HUES48 (cell line): ENCODE data around the gene HES2.
"Not testable (repeated sequence)": the region's sequence is repeated elsewhere in the genome, so short reads cannot be mapped to it uniquely, and the experiment has no call there.

ENCODE experiments used
- H3K27ac ChIP-seq: one replicate; pipeline ENCODE4 v1.7.0; 2013; ENCODE audit warnings: low read depth, low read length, inconsistent platforms
- H3K27me3 ChIP-seq: 2 replicates; pipeline ENCODE4 v1.6.1; 2013; ENCODE audit warnings: mild to moderate bottlenecking, low read length; ENCODE audit not compliant: control insufficient read depth, insufficient read depth
- H3K36me3 ChIP-seq: 2 replicates; pipeline ENCODE4 v1.6.1; 2013; ENCODE audit warnings: low read length; ENCODE audit not compliant: control insufficient read depth, insufficient read depth
- H3K4me1 ChIP-seq: 2 replicates; pipeline ENCODE4 v1.6.1; 2013; ENCODE audit warnings: mild to moderate bottlenecking, low read length; ENCODE audit not compliant: control insufficient read depth, insufficient read depth
- H3K4me3 ChIP-seq: 2 replicates; pipeline ENCODE4 v1.5.1; 2013; ENCODE audit warnings: mild to moderate bottlenecking, low read depth, low read length
- H3K9ac ChIP-seq: 2 replicates; pipeline ENCODE4 v1.6.1; 2013; ENCODE audit warnings: mild to moderate bottlenecking, low read depth, low read length, moderate library complexity
- H3K9me3 ChIP-seq: 2 replicates; pipeline ENCODE4 v1.6.1; 2013; ENCODE audit warnings: low read length; ENCODE audit not compliant: control insufficient read depth, insufficient read depth

Gene HES2

DNA sequence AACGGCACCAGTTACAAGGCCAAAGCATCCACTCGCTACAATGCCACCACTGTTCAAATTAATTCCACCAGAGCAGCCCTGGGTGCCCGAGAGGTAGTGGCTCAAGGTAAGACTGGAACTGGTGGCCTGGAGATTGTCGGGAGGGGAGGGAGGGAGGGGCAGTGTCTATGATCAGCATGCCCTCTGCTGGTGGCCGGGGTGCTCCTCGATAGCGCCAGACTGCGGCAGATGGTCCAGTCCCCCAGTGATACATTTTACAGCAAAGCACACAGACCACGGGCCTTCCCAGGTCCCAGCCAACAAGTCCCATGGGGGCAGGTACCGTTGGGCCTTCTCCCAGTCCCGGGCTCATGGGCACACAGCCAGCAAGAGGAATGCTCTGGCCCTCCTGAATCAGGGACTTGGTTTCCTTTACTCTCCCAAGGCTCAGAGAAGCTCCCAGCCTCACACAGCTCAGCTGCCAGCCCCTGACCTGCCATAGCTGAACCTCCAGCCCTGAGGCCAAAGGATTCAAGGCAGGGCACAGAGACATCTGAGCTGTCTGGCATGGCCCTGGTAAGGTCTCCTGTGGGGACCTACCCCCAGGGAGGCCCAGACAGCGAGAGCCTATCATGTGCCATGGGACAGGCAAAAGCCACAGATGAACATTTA is 41.5 kb downstream of the HES2 start:
- Histone ChIP-seq H3K36me3 (no peaks in the 10 kb centered on the region), H3K4me1 (no peaks in the 10 kb centered on the region), H3K4me3 (no peak overlapping the region), H3K9me3 (no peaks in the 10 kb centered on the region), H3K27me3 (no peaks in the 10 kb centered on the region), H3K9ac (no peak overlapping the region), H3K27ac (no peak overlapping the region)

DNA sequence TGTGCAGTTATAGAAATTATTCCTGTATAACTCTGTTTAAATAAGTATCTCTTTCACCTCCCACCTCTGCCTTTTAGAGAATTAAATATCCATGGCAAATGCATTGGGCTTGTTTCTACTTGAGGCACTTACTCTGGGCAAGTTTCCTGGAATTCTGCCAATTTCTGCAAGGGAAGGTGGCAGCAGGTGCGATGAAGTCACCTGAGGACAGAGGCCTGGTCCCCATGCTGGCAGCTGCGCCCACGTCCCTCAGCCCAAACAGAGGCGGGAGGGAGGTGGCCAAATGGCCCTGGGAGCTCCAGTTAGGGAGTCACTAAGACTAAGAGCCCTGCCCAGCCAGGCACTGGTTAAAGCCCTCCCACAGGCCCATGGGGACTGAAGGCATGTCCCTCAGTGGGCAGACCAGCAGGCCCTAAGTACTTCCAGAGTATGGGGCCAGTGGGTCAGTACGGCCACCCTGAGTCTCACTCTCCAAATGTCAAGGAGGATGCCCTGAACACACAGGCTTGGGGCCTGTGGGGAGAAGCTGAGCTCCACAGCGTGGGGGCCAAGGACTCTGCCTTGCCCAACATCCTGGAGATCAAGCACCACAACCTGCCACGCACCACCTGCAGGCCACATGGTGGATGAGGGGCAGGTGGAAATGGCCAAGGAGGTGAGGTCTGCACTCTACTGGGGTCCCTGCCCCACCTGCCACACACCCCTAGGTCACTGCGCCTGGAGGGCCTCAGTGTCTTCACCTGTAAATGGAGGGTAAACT is 45.6 kb downstream of the HES2 start:
- Histone ChIP-seq H3K9me3 (no peaks in the 10 kb centered on the region), H3K27me3 (no peaks in the 10 kb centered on the region), H3K27ac (no peak overlapping the region), H3K4me3 (no peak overlapping the region), H3K4me1 (no peaks in the 10 kb centered on the region), H3K36me3 (no peaks in the 10 kb centered on the region), H3K9ac (no peak overlapping the region)

DNA sequence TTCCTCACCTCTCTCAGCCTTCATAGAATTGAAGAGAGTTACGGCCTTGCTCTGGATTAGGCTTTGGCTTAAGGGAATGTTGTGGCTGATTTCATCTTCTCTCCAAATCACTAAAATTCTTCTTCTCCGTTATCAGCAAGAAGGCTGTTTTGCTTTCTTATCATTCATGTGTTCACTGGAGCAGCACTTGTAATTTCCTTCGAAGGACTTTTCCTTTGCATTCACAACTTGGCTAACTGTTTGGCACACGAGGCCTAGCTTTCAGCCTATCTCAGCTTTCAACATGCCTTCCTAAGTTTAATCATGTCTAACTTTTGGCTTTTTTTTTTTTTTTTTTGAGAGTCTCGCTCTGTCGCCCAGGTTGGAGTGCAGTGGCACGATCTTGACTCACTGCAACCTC is 47.5 kb downstream of the HES2 start:
- not testable (repeated sequence) for H3K36me3 ChIP-seq, H3K27me3 ChIP-seq, H3K4me1 ChIP-seq, H3K27ac ChIP-seq, H3K9me3 ChIP-seq, H3K4me3 ChIP-seq, H3K9ac ChIP-seq

DNA sequence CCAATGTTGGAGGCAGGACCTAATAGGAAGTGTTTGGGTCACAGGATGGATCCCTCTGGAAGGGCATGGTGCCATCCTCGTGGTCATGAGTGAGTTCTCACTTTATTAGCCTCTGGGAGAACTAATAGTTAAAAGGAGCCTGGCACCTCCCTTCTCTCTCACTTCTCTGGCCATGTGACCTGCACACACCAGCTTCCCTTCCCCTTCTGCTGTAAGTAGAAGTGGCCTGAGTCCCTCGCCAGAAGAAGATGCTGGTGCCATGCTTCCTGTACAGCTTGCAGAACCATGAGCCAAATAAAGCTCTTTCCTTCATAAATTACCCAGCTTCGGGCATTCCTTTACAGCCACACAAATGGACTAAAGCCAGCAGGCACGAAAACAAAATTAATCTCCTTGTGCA is 49.7 kb downstream of the HES2 start:
- no peak overlapping the region for H3K9ac ChIP-seq
- H3K4me3 ChIP-seq = no peak overlapping the region
- H3K36me3 ChIP-seq = no peaks in the 10 kb centered on the region
- H3K27ac ChIP-seq = no peak overlapping the region
- H3K27me3 ChIP-seq = no peaks in the 10 kb centered on the region
- H3K4me1 ChIP-seq = no peaks in the 10 kb centered on the region
- no peaks in the 10 kb centered on the region for H3K9me3 ChIP-seq

DNA sequence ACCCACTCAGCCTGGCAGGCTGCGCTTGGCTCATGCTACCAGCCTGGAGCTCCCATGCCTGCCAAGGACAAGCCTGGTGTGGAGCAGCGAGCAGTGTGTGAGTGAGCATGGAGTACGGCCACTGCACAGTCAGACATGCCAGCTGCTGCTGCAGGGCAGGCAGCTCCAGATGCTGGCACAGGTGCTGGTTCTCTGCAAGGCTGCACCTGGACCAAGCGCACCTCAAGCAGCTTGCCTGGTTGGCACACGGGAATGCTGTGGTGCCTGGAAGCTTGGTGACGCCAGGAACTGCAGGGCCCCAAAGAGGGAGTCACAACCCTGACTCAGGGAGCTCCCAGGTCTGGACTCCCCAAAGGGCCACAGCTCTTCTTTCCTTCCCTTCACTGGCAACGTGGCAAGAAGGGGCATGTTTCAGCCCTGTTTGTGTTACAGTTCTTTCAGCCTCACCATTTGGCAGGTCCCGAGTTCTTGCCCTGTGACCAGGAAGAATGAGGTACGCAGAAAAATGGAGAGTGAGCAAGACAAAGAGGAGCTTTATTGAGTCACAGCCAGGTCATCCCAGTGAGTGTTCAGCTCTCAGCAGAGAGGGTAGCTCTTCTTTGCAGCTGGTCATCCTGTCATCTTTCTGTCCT is 52.2 kb downstream of the HES2 start:
- Histone ChIP-seq H3K27ac (no peak overlapping the region), H3K4me3 (no peak overlapping the region), H3K9ac (no peak overlapping the region), H3K27me3 (no peaks in the 10 kb centered on the region), H3K9me3 (no peaks in the 10 kb centered on the region), H3K36me3 (no peaks in the 10 kb centered on the region), H3K4me1 (no peaks in the 10 kb centered on the region)

DNA sequence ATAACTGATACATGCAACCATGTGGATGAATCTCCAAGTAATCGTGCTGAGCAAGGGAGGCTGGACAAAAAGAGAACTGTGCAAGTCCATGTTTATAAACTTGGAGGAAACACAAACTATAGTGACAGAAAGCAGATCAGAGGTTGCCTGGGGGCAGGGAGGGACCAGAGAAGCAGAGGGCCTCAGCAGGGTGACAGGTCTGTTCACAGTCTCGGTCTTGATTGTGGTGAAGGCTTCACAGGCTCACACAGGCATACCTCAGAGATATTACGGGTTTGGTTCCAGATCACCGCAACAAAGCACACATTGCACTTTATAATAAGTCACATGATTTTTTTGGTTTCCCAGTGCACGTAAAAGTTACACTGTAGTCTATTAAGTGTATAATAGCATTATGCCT is 54.7 kb downstream of the HES2 start:
- Histone ChIP-seq H3K4me1 (no peaks in the 10 kb centered on the region), H3K4me3 (no peak overlapping the region), H3K27ac (no peak overlapping the region), H3K36me3 (no peaks in the 10 kb centered on the region), H3K9ac (no peak overlapping the region), H3K27me3 (no peaks in the 10 kb centered on the region), H3K9me3 (no peaks in the 10 kb centered on the region)

DNA sequence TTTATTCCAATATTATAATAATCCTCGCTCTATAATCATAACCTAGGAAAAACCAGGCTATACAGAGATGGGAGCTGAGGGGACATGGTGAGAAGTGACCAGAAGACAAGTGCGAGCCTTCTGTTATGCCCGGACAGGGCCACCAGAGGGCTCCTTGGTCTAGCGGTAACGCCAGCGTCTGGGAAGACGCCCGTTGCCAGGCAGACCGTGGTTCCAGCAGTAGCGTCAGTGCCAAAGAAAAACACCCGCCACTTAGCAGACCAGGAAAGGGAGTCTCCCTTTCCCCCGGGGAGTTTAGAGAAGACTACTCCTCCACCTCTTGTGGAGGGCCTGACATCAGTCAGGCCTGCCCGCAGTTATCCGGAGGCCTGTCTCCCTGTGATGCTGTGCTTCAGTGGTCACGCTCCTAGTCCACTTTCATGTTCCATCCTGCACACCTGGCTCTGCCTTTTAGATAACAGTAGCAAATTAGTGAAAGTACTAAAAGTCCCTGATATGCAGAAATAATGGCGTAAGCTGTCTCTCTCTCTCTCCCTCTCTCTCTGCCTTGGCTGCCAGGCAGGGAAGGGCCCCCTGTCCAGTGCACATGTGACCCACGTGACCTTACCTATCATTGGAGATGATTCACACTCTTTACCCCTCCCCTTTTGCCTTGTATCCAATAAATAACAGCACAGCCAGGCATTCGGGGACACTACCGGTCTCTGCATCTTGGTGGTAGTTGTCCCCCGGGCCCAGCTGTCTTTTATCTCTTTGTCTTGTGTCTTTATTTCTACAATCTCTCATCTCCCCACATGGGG is 56.4 kb downstream of the HES2 start:
- not testable (repeated sequence) for H3K27ac ChIP-seq, H3K4me3 ChIP-seq, H3K36me3 ChIP-seq, H3K27me3 ChIP-seq, H3K9me3 ChIP-seq, H3K9ac ChIP-seq
- peaks cover 14% of the 10 kb centered on the region for H3K4me1 ChIP-seq
